ENCODE measurements around the gene SF3A2.

SF3A2 gene

GRCh38 chr19:2239771-2240770 is 3.4 kb downstream of the SF3A2 start:
- no peak for ATAC-seq
- DNase-seq (ENCODE audit: low spot score in 2 of 2) = no peak
- H3K4me3 Mint-ChIP-seq = peak overlapping the region; percentile 98
- peaks cover 96% of the 10 kb centered on the region for H3K36me3 Mint-ChIP-seq
- H3K9me3 Mint-ChIP-seq = no peaks in the 10 kb centered on the region
- peaks cover 77% of the 10 kb centered on the region for H3K4me1 Mint-ChIP-seq
- peak overlapping the region; percentile 83 for H3K27ac Mint-ChIP-seq

DNA sequence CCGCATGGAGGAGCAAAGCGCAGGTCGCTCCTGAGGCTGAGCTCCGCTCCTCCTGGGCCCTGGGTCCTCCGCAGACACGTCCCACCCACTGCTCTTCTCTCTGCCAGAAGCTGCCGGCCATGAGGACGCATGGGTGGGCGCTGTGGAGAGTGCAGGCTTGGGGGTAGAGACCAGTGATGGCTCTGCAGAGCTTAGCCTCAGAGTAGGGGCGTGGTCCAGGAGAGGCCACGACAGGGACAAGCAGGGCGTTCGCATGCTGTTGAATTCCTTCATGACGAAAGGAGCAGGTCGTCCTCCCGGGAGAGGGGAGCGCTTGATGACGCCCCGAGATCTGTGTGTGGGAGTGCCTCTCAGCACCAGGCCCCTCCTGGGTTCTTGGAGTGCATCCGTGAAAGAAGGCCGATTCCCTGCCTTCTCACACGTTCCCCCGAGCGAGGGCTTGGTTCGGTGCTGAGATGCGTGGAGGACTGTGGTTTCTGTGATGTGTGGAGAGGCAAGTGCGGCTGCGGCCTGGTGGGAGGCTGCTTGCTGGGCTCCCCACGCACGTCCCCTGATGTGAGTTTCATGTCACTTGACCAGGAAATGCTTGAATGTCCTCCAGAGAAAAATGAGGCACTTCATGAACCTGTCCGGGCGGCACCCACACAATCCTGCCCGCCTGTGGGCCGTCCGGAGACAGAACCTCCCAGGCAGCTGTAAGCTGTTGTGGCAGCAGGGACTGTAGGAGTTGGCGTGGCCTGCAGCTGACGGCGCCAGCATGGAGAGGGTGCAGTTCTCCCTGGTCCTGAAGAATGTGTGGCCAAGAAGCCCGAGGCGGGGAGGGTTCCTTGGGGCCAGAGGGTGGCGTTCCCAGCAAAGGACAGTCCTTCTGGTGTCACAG is 4.5 kb downstream of the SF3A2 start:
- Mint-ChIP-seq H3K4me3 (peak overlapping the region; percentile 98), H3K9me3 (no peaks in the 10 kb centered on the region), H3K27ac (peak overlapping the region; percentile 83), H3K36me3 (peaks cover 98% of the 10 kb centered on the region), H3K4me1 (peaks cover 72% of the 10 kb centered on the region)
- no peak for ATAC-seq
- no peak for DNase-seq (ENCODE audit: low spot score in 2 of 2)

- ATAC-seq = no peak
- H3K9me3 Mint-ChIP-seq = no peaks in the 10 kb centered on the region
- no peak for DNase-seq (ENCODE audit: low spot score in 2 of 2)
- peaks cover 97% of the 10 kb centered on the region for H3K36me3 Mint-ChIP-seq
- no peak overlapping the region for H3K4me3 Mint-ChIP-seq
- peak overlapping the region; percentile 68 for H3K27ac Mint-ChIP-seq
- peaks cover 64% of the 10 kb centered on the region for H3K4me1 Mint-ChIP-seq
Measured at GRCh38 chr19:2242092-2242537, 5.5 kb downstream of the SF3A2 start.

DNA sequence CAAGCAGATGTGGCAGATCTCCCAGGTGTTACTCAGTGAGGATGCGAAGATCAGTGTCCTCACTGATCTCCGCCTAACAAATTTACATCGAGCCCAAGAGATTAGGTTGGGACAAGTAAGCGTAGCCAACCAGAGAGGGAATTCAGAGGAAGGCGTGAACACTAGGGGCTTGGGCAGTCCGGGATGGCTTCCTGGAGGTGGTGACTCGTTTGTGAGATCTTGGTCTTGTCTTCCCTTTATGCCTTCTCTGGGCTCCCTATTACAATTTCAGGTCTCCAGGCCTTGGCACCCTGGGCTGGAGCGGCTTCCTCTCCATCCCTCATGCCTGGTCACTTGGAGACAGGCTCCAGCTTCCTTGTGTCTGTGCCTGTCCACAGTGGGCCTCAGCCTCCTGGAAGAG is 6.2 kb downstream of the SF3A2 start:
- Mint-ChIP-seq H3K36me3 (peaks cover 90% of the 10 kb centered on the region), H3K27ac (peak overlapping the region; percentile 68), H3K9me3 (no peaks in the 10 kb centered on the region), H3K4me3 (no peak overlapping the region), H3K4me1 (peaks cover 59% of the 10 kb centered on the region)
- no peak for ATAC-seq
- DNase-seq (ENCODE audit: low spot score in 2 of 2) = no peak

DNA sequence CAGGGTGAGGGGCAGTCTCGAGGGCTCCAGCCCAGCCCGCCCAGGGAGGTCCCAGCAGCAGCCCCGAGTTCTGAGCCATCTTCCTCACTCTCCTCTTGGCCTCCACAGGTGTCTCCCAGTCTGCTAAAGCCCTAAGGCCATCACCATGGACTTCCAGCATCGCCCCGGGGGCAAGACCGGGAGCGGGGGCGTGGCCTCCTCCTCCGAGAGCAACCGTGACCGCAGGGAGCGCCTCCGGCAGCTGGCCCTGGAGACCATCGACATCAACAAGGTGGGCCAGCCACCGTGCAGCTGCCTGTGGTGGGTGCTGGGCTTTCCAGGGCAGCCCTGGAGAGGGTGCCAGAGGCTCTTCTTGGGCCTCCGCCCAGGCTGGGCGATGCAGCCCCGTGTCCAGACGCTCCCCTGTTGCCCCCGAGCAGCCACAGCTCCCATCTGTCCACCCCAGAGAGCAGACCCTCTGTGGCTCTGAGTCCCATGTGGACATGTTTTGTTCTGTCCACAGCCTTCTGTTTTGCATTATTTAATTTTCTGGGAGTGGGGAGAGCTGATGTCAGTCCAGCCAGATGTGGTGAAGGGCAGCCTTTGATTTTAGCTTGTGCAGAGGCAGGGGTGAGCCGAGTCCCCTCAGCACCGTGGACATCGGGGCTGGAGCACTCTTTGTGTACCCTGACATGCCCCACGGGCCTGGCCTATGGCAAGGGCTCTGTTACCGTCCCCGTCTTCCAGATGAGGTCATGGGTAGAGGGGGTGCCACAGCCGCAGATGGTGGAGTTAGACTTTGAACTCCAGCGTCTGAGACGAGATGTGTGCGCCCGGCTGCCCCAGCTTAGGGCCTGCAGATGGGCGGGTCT is 6.9 kb downstream of the SF3A2 start:
- H3K36me3 Mint-ChIP-seq = peaks cover 88% of the 10 kb centered on the region
- H3K9me3 Mint-ChIP-seq = no peaks in the 10 kb centered on the region
- no peak overlapping the region for H3K4me3 Mint-ChIP-seq
- peak overlapping the region; percentile 34 for H3K27ac Mint-ChIP-seq
- ATAC-seq (no peak), DNase-seq (ENCODE audit: low spot score in 2 of 2) (no peak)
- peaks cover 52% of the 10 kb centered on the region for H3K4me1 Mint-ChIP-seq

DNA sequence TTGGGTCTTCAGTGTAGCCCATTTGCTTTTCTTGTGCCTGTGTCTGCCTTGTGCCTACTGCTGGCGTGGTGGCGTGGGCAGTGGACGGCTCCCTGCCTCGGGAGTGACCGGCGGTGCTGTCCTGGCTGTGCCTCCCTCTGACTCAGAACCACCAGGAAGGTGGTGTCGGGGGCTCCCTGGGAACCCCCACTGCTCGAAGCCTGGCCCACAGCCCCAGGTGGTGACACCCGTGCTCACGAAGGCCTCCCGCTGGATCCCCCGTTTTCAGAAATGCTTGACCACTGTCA is 7.4 kb downstream of the SF3A2 start:
- no peak overlapping the region for H3K4me3 Mint-ChIP-seq
- H3K36me3 Mint-ChIP-seq = peaks cover 88% of the 10 kb centered on the region
- no peak for ATAC-seq
- H3K4me1 Mint-ChIP-seq = peaks cover 46% of the 10 kb centered on the region
- H3K9me3 Mint-ChIP-seq = no peaks in the 10 kb centered on the region
- DNase-seq (ENCODE audit: low spot score in 2 of 2) = no peak
- peak overlapping the region; percentile 34 for H3K27ac Mint-ChIP-seq

- H3K4me3 Mint-ChIP-seq = no peak overlapping the region
- H3K4me1 Mint-ChIP-seq = peaks cover 42% of the 10 kb centered on the region
- H3K36me3 Mint-ChIP-seq = peaks cover 86% of the 10 kb centered on the region
- no peak overlapping the region for H3K27ac Mint-ChIP-seq
- no peaks in the 10 kb centered on the region for H3K9me3 Mint-ChIP-seq
- DNase-seq (ENCODE audit: low spot score in 2 of 2) (no peak), ATAC-seq (no peak)
Measured at GRCh38 chr19:2244486-2244885, 7.9 kb downstream of the SF3A2 start.

DNA sequence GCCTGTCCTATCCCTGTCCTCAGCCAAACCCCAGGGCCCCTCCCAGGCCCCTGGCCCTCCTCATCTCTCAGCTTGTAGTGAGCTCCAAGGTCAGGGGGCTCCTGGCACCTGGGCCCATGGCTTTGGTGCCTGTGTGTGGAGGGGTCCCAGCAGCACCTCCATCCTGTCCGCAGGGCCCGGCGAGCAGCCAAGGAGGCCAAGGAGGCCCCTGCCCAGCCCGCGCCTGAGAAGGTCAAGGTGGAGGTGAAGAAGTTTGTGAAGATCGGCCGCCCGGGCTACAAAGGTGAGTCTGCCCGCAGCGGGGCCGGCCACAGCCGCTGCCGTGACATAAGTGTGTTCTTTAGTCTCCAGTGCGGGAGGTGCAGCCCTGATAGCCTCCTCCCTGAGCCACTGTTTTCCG is 8.6 kb downstream of the SF3A2 start:
- DNase-seq (ENCODE audit: low spot score in 2 of 2) = no peak
- no peaks in the 10 kb centered on the region for H3K9me3 Mint-ChIP-seq
- ATAC-seq = no peak
- peaks cover 34% of the 10 kb centered on the region for H3K4me1 Mint-ChIP-seq
- H3K36me3 Mint-ChIP-seq = peaks cover 81% of the 10 kb centered on the region
- H3K4me3 Mint-ChIP-seq = no peak overlapping the region
- H3K27ac Mint-ChIP-seq = no peak overlapping the region

GRCh38 chr19:2246014-2246620 is 9.5 kb downstream of the SF3A2 start:
- H3K4me1 Mint-ChIP-seq = peaks cover 26% of the 10 kb centered on the region
- no peak overlapping the region for H3K27ac Mint-ChIP-seq

GRCh38 chr19:2246801-2247361 is 10.3 kb downstream of the SF3A2 start:
- Mint-ChIP-seq H3K27ac (no peak overlapping the region), H3K36me3 (peaks cover 70% of the 10 kb centered on the region), H3K4me3 (no peak overlapping the region), H3K9me3 (no peaks in the 10 kb centered on the region), H3K4me1 (peaks cover 20% of the 10 kb centered on the region)
- ATAC-seq (no peak), DNase-seq (ENCODE audit: low spot score in 2 of 2) (no peak)

More at GRCh38 chr19:2246014-2246620, 9.5 kb downstream of the SF3A2 start:
- ATAC-seq (no peak), DNase-seq (ENCODE audit: low spot score in 2 of 2) (no peak)
- H3K36me3 Mint-ChIP-seq = peaks cover 76% of the 10 kb centered on the region
- no peaks in the 10 kb centered on the region for H3K9me3 Mint-ChIP-seq
- H3K4me3 Mint-ChIP-seq = no peak overlapping the region

GRCh38 chr19:2247433-2248101 is 10.9 kb downstream of the SF3A2 start:
- ATAC-seq = no peak
- Mint-ChIP-seq H3K27ac (no peak overlapping the region), H3K4me3 (no peak overlapping the region), H3K4me1 (peaks cover 20% of the 10 kb centered on the region), H3K36me3 (peaks cover 64% of the 10 kb centered on the region), H3K9me3 (no peaks in the 10 kb centered on the region)
- no peak for DNase-seq (ENCODE audit: low spot score in 2 of 2)

DNA sequence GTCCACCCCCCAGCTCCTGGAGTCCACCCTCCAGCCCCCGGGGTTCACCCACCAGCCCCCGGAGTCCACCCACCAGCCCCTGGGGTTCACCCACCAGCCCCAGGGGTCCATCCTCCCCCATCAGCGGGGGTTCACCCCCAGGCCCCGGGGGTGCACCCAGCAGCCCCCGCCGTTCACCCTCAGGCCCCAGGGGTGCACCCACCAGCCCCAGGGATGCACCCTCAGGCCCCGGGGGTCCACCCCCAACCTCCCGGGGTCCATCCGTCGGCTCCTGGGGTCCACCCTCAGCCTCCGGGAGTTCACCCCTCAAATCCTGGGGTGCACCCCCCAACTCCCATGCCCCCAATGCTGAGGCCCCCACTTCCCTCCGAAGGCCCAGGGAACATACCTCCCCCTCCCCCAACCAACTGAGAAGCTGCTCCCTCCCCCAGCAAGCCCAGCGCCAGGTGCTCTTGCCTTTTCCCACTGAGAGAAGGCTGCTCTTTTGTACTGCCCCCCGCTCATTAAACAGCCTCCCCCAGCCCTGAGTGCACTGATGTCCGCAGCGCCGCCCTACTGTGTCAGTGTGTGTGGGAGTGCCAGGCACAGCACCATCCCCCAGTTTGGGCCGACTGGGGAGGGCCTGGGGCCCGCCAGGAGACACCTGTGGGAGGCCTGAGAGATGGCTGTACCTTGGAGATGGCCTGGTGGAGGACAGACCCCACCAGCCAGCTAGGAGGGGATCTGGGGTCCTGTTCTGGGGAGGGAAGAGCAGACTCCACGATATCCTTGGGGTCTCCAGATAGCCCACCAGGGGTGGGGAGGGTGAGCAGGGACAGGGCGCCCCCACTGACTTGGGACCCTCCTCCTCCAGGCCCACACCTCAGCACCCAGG is 11.7 kb downstream of the SF3A2 start:
- DNase-seq (ENCODE audit: low spot score in 2 of 2) (no peak), ATAC-seq (no peak)
- no peaks in the 10 kb centered on the region for H3K9me3 Mint-ChIP-seq
- peaks cover 16% of the 10 kb centered on the region for H3K4me1 Mint-ChIP-seq
- peaks cover 56% of the 10 kb centered on the region for H3K36me3 Mint-ChIP-seq
- H3K27ac Mint-ChIP-seq = no peak overlapping the region
- H3K4me3 Mint-ChIP-seq = no peak overlapping the region

Measured in stimulated activated effector memory CD8-positive, alpha-beta T cell treated with anti-CD3 and anti-CD28 coated beads, Interleukin-12 subunit alpha, Interleukin-12 subunit beta, amount 100 ng/mL, for 72 hours (primary cell).